K562 (cell line): ENCODE results near the gene NUP153. TPM values are rescaled to one million over a fixed set of nuclear protein-coding genes. Genes with fewer than 3 reads are reported as not detected.

Source experiments
- ARID1B ChIP-seq: fragments of 450-650 bp; IDR thresholded peaks from 2 replicates; pipeline ENCODE4 v1.6.1; 2016; ENCODE audit warnings: antibody characterized with exemption, mild to moderate bottlenecking, inconsistent platforms
- DMBX1 ChIP-seq: fragments of 250-450 bp; sonication (Bioruptor Pico); IDR thresholded peaks from 2 replicates; pipeline ENCODE4 v1.8.0; 2022; ENCODE audit warnings: inconsistent platforms, mild to moderate bottlenecking, moderate library complexity, borderline replicate concordance
- HINFP ChIP-seq: fragments of 450-650 bp; conservative IDR thresholded peaks from 2 replicates; pipeline ENCODE4 v1.6.1; 2016; ENCODE audit warnings: missing genetic modification characterization, low read depth, mild to moderate bottlenecking, control low read depth, missing compliant biosample characterization
- HMGN3 ChIP-seq: IDR thresholded peaks from 2 replicates; pipeline ENCODE4 v1.6.1; 2011; ENCODE audit warnings: borderline replicate concordance, low read depth, mild to moderate bottlenecking, mixed read lengths, low read length; ENCODE audit not compliant: insufficient read length; ENCODE audit errors: extremely low read depth
- HNRNPK ChIP-seq: fragments of 200-400 bp; formaldehyde crosslinking; IDR thresholded peaks from one replicate; pipeline ENCODE4 v1.6.1; 2018; ENCODE audit warnings: mild to moderate bottlenecking, low read depth, low read length; ENCODE audit not compliant: poor library complexity, severe bottlenecking
- RFX5 ChIP-seq: IDR thresholded peaks from 2 replicates; pipeline ENCODE4 v1.6.1; 2011; ENCODE audit warnings: low read depth, mild to moderate bottlenecking, improper control_type of control experiment, low read length
- RNF219 ChIP-seq: fragments of 250-450 bp; sonication (Bioruptor Pico); IDR thresholded peaks from 2 replicates; pipeline ENCODE4 v1.5.0; 2022; ENCODE audit warnings: mild to moderate bottlenecking
- SNIP1 ChIP-seq: fragments of 450-650 bp; IDR thresholded peaks from 2 replicates; pipeline ENCODE4 v1.7.1; 2017; ENCODE audit warnings: low read depth, mild to moderate bottlenecking
- SREBF2 ChIP-seq: sonication (generic); formaldehyde crosslinking; IDR thresholded peaks from 2 replicates; pipeline ENCODE4 v1.4.0; 2020; ENCODE audit warnings: mild to moderate bottlenecking, missing genetic modification reagents
- STAT5A ChIP-seq: IDR thresholded peaks from 2 replicates; pipeline ENCODE4 v1.6.1; 2012; ENCODE audit warnings: low read length, inconsistent platforms, borderline replicate concordance
- U2AF2 ChIP-seq: fragments of 200-400 bp; formaldehyde crosslinking; optimal IDR thresholded peaks from 2 replicates; pipeline ENCODE3; 2017; ENCODE audit warnings: low read depth, mild to moderate bottlenecking, low read length
- ZBTB5 ChIP-seq: fragments of 450-650 bp; IDR thresholded peaks from 2 replicates; pipeline ENCODE4 v1.6.1; 2017; ENCODE audit warnings: antibody characterized with exemption
- ZNF785 ChIP-seq: fragments of 250-450 bp; sonication (Bioruptor Pico); IDR thresholded peaks from 2 replicates; pipeline ENCODE4 v1.4.0; 2020; ENCODE audit warnings: mild to moderate bottlenecking
- polyA plus RNA-seq, 8 experiments: library from polyadenylated mRNA; depleted of rRNA in 4 of 8; stranded (reverse) in 5 of 8; unstranded in 3 of 8; fragments of >200 nt; fragmentation: Nextera tagmentation in 2 of 8; fragmentation: Illumina TruSeq in 1 of 8; extraction: Ambion mirVana in 2 of 8; extraction: Trizol in 1 of 8; gene quantifications; 2 replicates each; pipeline versions ENCODE4 v1.2.1 to v1.2.3, GENCODE V29; 2011 to 2014; ENCODE audit warnings: inconsistent platforms in 1 of 8, missing spikeins in 1 of 8
- total RNA-seq, 7 experiments: library from RNA; depleted of rRNA in 6 of 7; stranded (reverse); fragments of >200 nt in 6 of 7; fragmentation: Illumina TruSeq in 2 of 7; extraction: Trizol in 2 of 7; gene quantifications; 2 replicates each; pipeline versions ENCODE4 v1.2.1 to v1.2.3, GENCODE V29; 2011 to 2021; ENCODE audit warnings: low replicate concordance in 1 of 7

NUP153 gene
- total and polyA plus RNA-seq, 9 of the 15 experiments (the other 6 are each of a cell fraction or from before 2014, with no cell fraction given): 21.9 to 110 (median 84.8) TPM

GRCh38 chr6:17729223-17730077 is 22.7 kb upstream of the NUP153 start (continued):
- TF ChIP-seq RNF219 (no peak), SREBF2 (CRISPR knock-in tag) (no peak), HMGN3 (no peak), SNIP1 (no peak), RFX5 (no peak), ZNF785 (CRISPR knock-in tag) (no peak), U2AF2 (no peak), HNRNPK (no peak), STAT5A (no peak), ZBTB5 (no peak), DMBX1 (CRISPR knock-in tag) (no peak), HINFP (tag) (no peak), ARID1B (peak; percentile 89)
